Measurements from ENCODE around the gene CXorf51B.
"Not testable (repeated sequence)": the region's sequence is repeated elsewhere in the genome, so short reads cannot be mapped to it uniquely, and the experiment has no call there.

The CXorf51B gene

GRCh38 chrX:146809471-146809870 lies at the start of gene CXorf51B:
TSS of gene CXorf51B (plus strand) at chrX:146809771. CDS start at chrX:146809792, 21 bp downstream.
- DNase-seq (ENCODE audit: low spot score); H3K4me1 ChIP-seq (ENCODE audit: insufficient read depth, poor library complexity, severe bottlenecking); H3K27ac ChIP-seq (ENCODE audit: poor library complexity, severe bottlenecking); H3K36me3 ChIP-seq (ENCODE audit: low read depth); H3K9me3 ChIP-seq (ENCODE audit: severe bottlenecking); ATAC-seq (ENCODE audit: low read depth); H3K27me3 ChIP-seq (ENCODE audit: insufficient read depth, poor library complexity, severe bottlenecking); H3K4me3 ChIP-seq (ENCODE audit: severe bottlenecking): not testable (repeated sequence)

GRCh38 chrX:146814644-146815043 lies 5.1 kb downstream of the CXorf51B start, which contains the start of gene CXorf51A:
TSS of gene CXorf51A (minus strand) at chrX:146814744. CDS start at chrX:146814723, 21 bp downstream.
- H3K27ac ChIP-seq (ENCODE audit: poor library complexity, severe bottlenecking), result not testable (repeated sequence)

GRCh38 chrX:146831994-146832393 lies 22.4 kb downstream of the CXorf51B start:
- Histone ChIP-seq H3K27me3 (ENCODE audit: insufficient read depth, poor library complexity, severe bottlenecking) (no peaks in the 10 kb centered on the region), H3K4me1 (ENCODE audit: insufficient read depth, poor library complexity, severe bottlenecking) (no peaks in the 10 kb centered on the region), H3K27ac (ENCODE audit: poor library complexity, severe bottlenecking) (no peak overlapping the region), H3K4me3 (ENCODE audit: severe bottlenecking) (no peak overlapping the region), H3K36me3 (ENCODE audit: low read depth) (no peaks in the 10 kb centered on the region), H3K9me3 (ENCODE audit: severe bottlenecking) (no peaks in the 10 kb centered on the region)
- DNase-seq (ENCODE audit: low spot score) (no peak), ATAC-seq (ENCODE audit: low read depth) (no peak)
- no peak for TF ChIP-seq CTCF (IDR thresholded peaks at IDR 0.05; ENCODE audit: poor library complexity, severe bottlenecking)

More at GRCh38 chrX:146814644-146815043, 5.1 kb downstream of the CXorf51B start, which contains the start of gene CXorf51A:
- not testable (repeated sequence) for H3K4me1 ChIP-seq (ENCODE audit: insufficient read depth, poor library complexity, severe bottlenecking); H3K4me3 ChIP-seq (ENCODE audit: severe bottlenecking); H3K27me3 ChIP-seq (ENCODE audit: insufficient read depth, poor library complexity, severe bottlenecking); H3K9me3 ChIP-seq (ENCODE audit: severe bottlenecking); ATAC-seq (ENCODE audit: low read depth); H3K36me3 ChIP-seq (ENCODE audit: low read depth); DNase-seq (ENCODE audit: low spot score)

GRCh38 chrX:146854281-146854680 lies 44.7 kb downstream of the CXorf51B start:
- no peaks in the 10 kb centered on the region for H3K4me1 ChIP-seq (ENCODE audit: insufficient read depth, poor library complexity, severe bottlenecking)
- H3K27ac ChIP-seq (ENCODE audit: poor library complexity, severe bottlenecking), result no peak overlapping the region
- ATAC-seq (ENCODE audit: low read depth) (no peak), DNase-seq (ENCODE audit: low spot score) (no peak)
- H3K36me3 ChIP-seq (ENCODE audit: low read depth), result no peaks in the 10 kb centered on the region
- no peaks in the 10 kb centered on the region for H3K9me3 ChIP-seq (ENCODE audit: severe bottlenecking)
- no peak overlapping the region for H3K4me3 ChIP-seq (ENCODE audit: severe bottlenecking)
- no peak for TF ChIP-seq CTCF (IDR thresholded peaks at IDR 0.05; ENCODE audit: poor library complexity, severe bottlenecking)
- no peaks in the 10 kb centered on the region for H3K27me3 ChIP-seq (ENCODE audit: insufficient read depth, poor library complexity, severe bottlenecking)

All from RWPE2 (cell line).